GM21529 (cell line): ENCODE measurements around the gene RGR.
"Not testable (repeated sequence)": the region's sequence is repeated elsewhere in the genome, so short reads cannot be mapped to it uniquely, and the experiment has no call there.

Experiments used
- ATAC-seq: cut with Tn5 transposase; IDR thresholded peaks from one replicate; pipeline ENCODE4 v1.9.1; 2021; ENCODE audit not compliant: unreplicated experiment

Gene RGR

GRCh38 chr10:84256510-84257342 is 11.9 kb downstream of the RGR start:
- no peak for ATAC-seq

GRCh38 chr10:84257343-84258020 is 12.6 kb downstream of the RGR start:
- ATAC-seq, result no peak

GRCh38 chr10:84258034-84258695 is 13.3 kb downstream of the RGR start:
- ATAC-seq, result no peak

- no peak for ATAC-seq
Observed at GRCh38 chr10:84261236-84261915, 16.5 kb downstream of the RGR start.

GRCh38 chr10:84262190-84262956 is 17.5 kb downstream of the RGR start:
- ATAC-seq, result no peak

GRCh38 chr10:84263716-84264115 is 18.9 kb downstream of the RGR start:
- no peak for ATAC-seq

- ATAC-seq, result peak; percentile 93
Observed at GRCh38 chr10:84264611-84265141, 19.8 kb downstream of the RGR start.

- no peak for ATAC-seq
Observed at GRCh38 chr10:84265418-84265817, 20.6 kb downstream of the RGR start.

- ATAC-seq, result peak; percentile 60
Observed at GRCh38 chr10:84267503-84268126, 22.8 kb downstream of the RGR start.

GRCh38 chr10:84269162-84269561 is 24.3 kb downstream of the RGR start:
- no peak for ATAC-seq

- ATAC-seq, result no peak
Observed at GRCh38 chr10:84269773-84270172, 24.9 kb downstream of the RGR start.

GRCh38 chr10:84270708-84271107 is 25.9 kb downstream of the RGR start:
- no peak for ATAC-seq

- not testable (repeated sequence) for ATAC-seq
Observed at GRCh38 chr10:84279876-84280475, 35.1 kb downstream of the RGR start.

GRCh38 chr10:84286695-84287094 is 41.8 kb downstream of the RGR start:
- no peak for ATAC-seq

- ATAC-seq, result no peak
Observed at GRCh38 chr10:84288151-84288550, 43.3 kb downstream of the RGR start.

GRCh38 chr10:84289521-84290200 is 44.8 kb downstream of the RGR start:
- ATAC-seq, result no peak

- ATAC-seq, result no peak
Observed at GRCh38 chr10:84290235-84290634, 45.4 kb downstream of the RGR start.

GRCh38 chr10:84291384-84291783 is 46.5 kb downstream of the RGR start:
- ATAC-seq, result no peak

- no peak for ATAC-seq
Observed at GRCh38 chr10:84292502-84292901, 47.6 kb downstream of the RGR start.
